Effector memory CD4-positive, alpha-beta T cell (primary cell): ENCODE results near the gene CDK9.

Source experiments
- DNase-seq, 3 donors: peaks; one replicate each; pipeline ENCODE4 v3.0.0-alpha.2; 2020
- H3K27ac ChIP-seq: 2 replicates; pipeline ENCODE4 v1.7.0; 2013; ENCODE audit warnings: mild to moderate bottlenecking, low read length, moderate library complexity; ENCODE audit not compliant: insufficient read depth, poor library complexity, severe bottlenecking
- H3K27me3 ChIP-seq: replicated peaks from 2 replicates; pipeline ENCODE4 v1.7.0; 2013; ENCODE audit warnings: mild to moderate bottlenecking, low read length; ENCODE audit not compliant: insufficient read depth, control insufficient read depth, poor library complexity, severe bottlenecking
- H3K36me3 ChIP-seq: 2 replicates; pipeline ENCODE4 v1.7.0; 2013; ENCODE audit warnings: mild to moderate bottlenecking, low read length, moderate library complexity; ENCODE audit not compliant: control insufficient read depth, insufficient read depth
- H3K4me1 ChIP-seq: 2 replicates; pipeline ENCODE4 v1.7.0; 2013; ENCODE audit warnings: low read length, mild to moderate bottlenecking; ENCODE audit not compliant: control insufficient read depth, insufficient read depth, poor library complexity, severe bottlenecking
- H3K4me3 ChIP-seq: 2 replicates; pipeline ENCODE4 v1.7.0; 2013; ENCODE audit warnings: low read length, low read depth, mild to moderate bottlenecking; ENCODE audit not compliant: insufficient read depth, poor library complexity, severe bottlenecking
- H3K9me3 ChIP-seq: 2 replicates; pipeline ENCODE4 v1.7.0; 2013; ENCODE audit warnings: mild to moderate bottlenecking, low read length, moderate library complexity; ENCODE audit not compliant: control insufficient read depth

CDK9 gene

GRCh38 chr9:127770905-127771569 lies 14.8 kb upstream of the CDK9 start:
- Histone ChIP-seq H3K27me3 (no peaks in the 10 kb centered on the region), H3K4me3 (peak overlapping the region; percentile 55), H3K36me3 (peaks cover 27% of the 10 kb centered on the region), H3K9me3 (no peaks in the 10 kb centered on the region), H3K27ac (peak overlapping the region; percentile 93), H3K4me1 (peaks cover 54% of the 10 kb centered on the region)
- peak; percentile 87 to 91 (median 90) for DNase-seq

GRCh38 chr9:127771570-127772189 lies 14.2 kb upstream of the CDK9 start:
- Histone ChIP-seq H3K27me3 (no peaks in the 10 kb centered on the region), H3K27ac (peak overlapping the region; percentile 93), H3K4me1 (peaks cover 52% of the 10 kb centered on the region), H3K9me3 (no peaks in the 10 kb centered on the region), H3K4me3 (no peak overlapping the region), H3K36me3 (peaks cover 23% of the 10 kb centered on the region)
- no peak for DNase-seq

- Histone ChIP-seq H3K36me3 (peaks cover 23% of the 10 kb centered on the region), H3K9me3 (no peaks in the 10 kb centered on the region), H3K4me3 (no peak overlapping the region), H3K27ac (no peak overlapping the region), H3K4me1 (peaks cover 47% of the 10 kb centered on the region), H3K27me3 (no peaks in the 10 kb centered on the region)
- no peak for DNase-seq
Measured at GRCh38 chr9:127772603-127773002, 13.2 kb upstream of the CDK9 start.

- H3K4me3 ChIP-seq: no peak overlapping the region
- no peak overlapping the region for H3K27ac ChIP-seq
- peaks cover 41% of the 10 kb centered on the region for H3K4me1 ChIP-seq
- no peak for DNase-seq
- no peaks in the 10 kb centered on the region for H3K9me3 ChIP-seq
- no peaks in the 10 kb centered on the region for H3K27me3 ChIP-seq
- peaks cover 23% of the 10 kb centered on the region for H3K36me3 ChIP-seq
Measured at GRCh38 chr9:127773272-127773671, 12.6 kb upstream of the CDK9 start.

GRCh38 chr9:127773981-127774380 lies 11.9 kb upstream of the CDK9 start:
- H3K9me3 ChIP-seq: no peaks in the 10 kb centered on the region
- H3K4me3 ChIP-seq: no peak overlapping the region
- H3K36me3 ChIP-seq: peaks cover 23% of the 10 kb centered on the region
- no peak for DNase-seq
- peaks cover 40% of the 10 kb centered on the region for H3K4me1 ChIP-seq
- H3K27ac ChIP-seq: peak overlapping the region; percentile 8
- H3K27me3 ChIP-seq: no peaks in the 10 kb centered on the region

GRCh38 chr9:127776195-127776923 lies 9.5 kb upstream of the CDK9 start:
- DNase-seq: peak; percentile 53 to 64 (median 55)
- no peaks in the 10 kb centered on the region for H3K9me3 ChIP-seq
- peak overlapping the region; percentile 74 for H3K4me3 ChIP-seq
- H3K27ac ChIP-seq: peak overlapping the region; percentile 90
- H3K27me3 ChIP-seq: no peaks in the 10 kb centered on the region
- peaks cover 37% of the 10 kb centered on the region for H3K4me1 ChIP-seq
- H3K36me3 ChIP-seq: peaks cover 23% of the 10 kb centered on the region

GRCh38 chr9:127776924-127777289 lies 8.9 kb upstream of the CDK9 start:
- Histone ChIP-seq H3K9me3 (no peaks in the 10 kb centered on the region), H3K36me3 (peaks cover 23% of the 10 kb centered on the region), H3K27ac (peak overlapping the region; percentile 90), H3K4me1 (peaks cover 34% of the 10 kb centered on the region), H3K27me3 (no peaks in the 10 kb centered on the region), H3K4me3 (peak overlapping the region; percentile 74)
- DNase-seq: no peak

GRCh38 chr9:127777368-127777980 lies 8.4 kb upstream of the CDK9 start:
- no peak for DNase-seq
- no peaks in the 10 kb centered on the region for H3K27me3 ChIP-seq
- H3K9me3 ChIP-seq: no peaks in the 10 kb centered on the region
- peaks cover 20% of the 10 kb centered on the region for H3K36me3 ChIP-seq
- H3K4me1 ChIP-seq: peaks cover 40% of the 10 kb centered on the region
- H3K4me3 ChIP-seq: peak overlapping the region; percentile 74
- peak overlapping the region; percentile 90 for H3K27ac ChIP-seq

GRCh38 chr9:127778280-127779135 lies 7.3 kb upstream of the CDK9 start, which contains the start of gene SH2D3C:
SH2D3C (minus strand) TSS chr9:127778666; CDS start chr9:127778627, 39 bp downstream.
- DNase-seq: no peak
- H3K9me3 ChIP-seq: no peaks in the 10 kb centered on the region
- peak within 1 kb of the TSS; percentile 74 for H3K4me3 ChIP-seq
- H3K27me3 ChIP-seq: no peaks in the 10 kb centered on the region
- H3K4me1 ChIP-seq: peaks cover 50% of the 10 kb centered on the region
- peak within 1 kb of the TSS; percentile 90 for H3K27ac ChIP-seq
- peaks cover 11% of the 10 kb centered on the region for H3K36me3 ChIP-seq
